DMS 273 (cell line): Measurements from ENCODE around the gene ADISSP.
"Not testable (repeated sequence)": the region's sequence is repeated elsewhere in the genome, so short reads cannot be mapped to it uniquely, and the experiment has no call there.

Experiments
- DNase-seq: peaks from one replicate; lab custom pipeline; 2025; ENCODE audit not compliant: unreplicated experiment; lab: John Stamatoyannopoulos, UW

ADISSP gene

DNA sequence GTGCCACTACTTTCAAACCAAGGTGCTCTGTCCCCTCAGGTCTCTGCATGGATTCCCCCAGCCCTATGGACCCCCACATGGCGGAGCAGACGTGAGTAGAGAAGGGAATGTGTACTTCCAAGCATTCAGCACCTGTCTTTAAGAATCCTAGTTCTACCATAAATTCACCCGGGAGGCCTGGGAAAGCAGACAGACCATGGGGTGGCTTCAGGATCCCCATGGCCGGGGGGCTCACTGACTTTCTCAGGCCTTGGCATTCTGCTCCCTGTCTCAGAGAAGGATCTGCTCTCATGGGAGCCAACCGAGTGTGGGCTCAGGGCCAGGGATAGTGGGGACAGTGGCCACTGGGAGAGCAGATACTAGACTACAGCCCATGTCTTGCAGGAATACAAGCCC lies 30.8 kb upstream of the ADISSP start:
- no peak for DNase-seq

DNA sequence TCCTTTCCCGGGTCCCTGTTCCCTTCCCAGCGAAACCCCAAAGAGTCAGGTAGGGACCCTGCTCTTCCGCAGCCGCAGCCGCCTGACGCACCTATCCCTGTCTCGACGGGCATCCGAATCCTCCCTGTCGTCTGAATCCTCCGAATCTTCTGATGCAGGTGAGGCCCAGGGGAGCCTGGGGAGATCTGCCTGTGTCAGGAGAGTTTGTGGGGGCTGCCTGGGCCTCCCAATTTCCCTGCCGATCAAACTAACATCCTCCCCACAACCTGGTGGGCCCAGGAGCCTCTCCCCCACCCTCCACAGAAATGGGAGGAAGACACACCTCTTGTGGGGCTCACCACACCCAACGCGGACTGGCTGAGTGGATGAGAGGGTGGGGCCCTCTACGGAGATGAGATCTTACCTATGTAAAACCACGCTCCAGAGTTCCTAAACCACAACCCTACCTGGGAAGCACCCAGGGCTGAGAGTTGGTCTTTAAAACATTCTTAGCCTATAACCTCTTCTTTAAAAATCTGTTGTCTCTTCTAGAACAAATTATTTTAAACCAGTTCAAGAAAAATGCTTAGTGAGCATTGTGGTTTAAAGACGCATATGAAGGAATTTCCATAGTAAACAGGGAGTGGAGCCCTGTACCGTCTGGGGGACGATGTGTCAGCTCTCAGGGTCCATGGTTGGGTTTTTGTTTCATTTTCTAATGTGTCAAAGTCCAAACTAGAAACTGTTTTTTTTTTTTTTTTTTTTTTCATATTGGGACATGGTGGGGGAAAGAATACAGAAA lies 30.2 kb upstream of the ADISSP start:
- no peak for DNase-seq

- DNase-seq = no peak
These were observed 29.6 kb upstream of the ADISSP start for GRCh38 chr20:3797226-3797545.

GRCh38 chr20:3796477-3797225 lies 29.1 kb upstream of the ADISSP start:
- DNase-seq = peak; percentile 57

DNA sequence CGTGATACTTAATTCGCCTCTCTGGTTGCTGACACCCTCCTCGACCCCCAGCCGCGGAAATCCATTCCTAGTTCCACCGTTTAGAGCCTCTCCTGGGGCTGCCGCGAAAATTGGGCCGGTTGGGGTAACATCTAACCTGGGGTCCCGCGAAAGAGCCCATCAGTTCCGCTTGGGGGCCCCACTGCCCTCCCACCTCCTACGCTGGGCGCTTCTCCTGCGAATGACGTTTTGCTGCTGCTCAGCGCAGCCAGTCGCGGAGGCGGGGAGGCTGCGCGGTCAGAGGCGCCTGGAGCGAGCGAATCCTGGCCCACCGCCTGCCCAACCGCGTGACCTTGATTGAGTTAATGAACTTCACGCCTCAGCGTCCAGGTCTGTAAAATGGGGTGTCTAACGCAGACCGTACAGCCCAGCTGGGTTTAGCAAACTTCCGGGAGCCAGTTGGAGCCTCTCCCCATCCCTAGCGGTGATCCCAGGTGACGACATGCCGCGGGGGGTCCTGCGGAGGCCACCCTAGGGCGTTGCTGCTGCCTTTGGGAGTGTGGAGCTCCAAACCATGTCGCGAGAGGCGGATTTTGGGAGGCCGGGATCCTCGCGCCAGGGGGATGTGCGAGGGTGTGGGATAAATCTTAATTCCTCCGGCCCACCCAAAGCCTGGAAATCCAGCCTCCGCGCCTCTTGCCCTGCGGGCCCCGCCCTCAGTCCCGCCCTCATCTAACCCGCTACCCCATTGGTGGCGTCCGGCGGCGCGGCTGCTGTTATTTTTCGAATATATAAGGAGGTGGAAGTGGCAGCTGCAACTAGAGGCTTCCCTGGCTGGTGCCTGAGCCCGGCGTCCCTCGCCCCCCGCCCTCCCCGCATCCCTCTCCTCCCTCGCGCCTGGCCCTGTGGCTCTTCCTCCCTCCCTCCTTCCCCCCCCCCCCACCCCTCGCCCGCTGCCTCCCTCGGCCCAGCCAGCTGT lies 28.2 kb upstream of the ADISSP start, which contains the start of gene CDC25B:
CDC25B (plus strand) TSS at position 800 of the 958 bp plus-strand sequence. CDS start 222 bp downstream, outside the sequence.
- DNase-seq = peak; percentile 98

- DNase-seq = no peak
These were observed 27.3 kb upstream of the ADISSP start for GRCh38 chr20:3794701-3795420.

GRCh38 chr20:3794168-3794567 lies 26.6 kb upstream of the ADISSP start:
- DNase-seq = not testable (repeated sequence)

- not testable (repeated sequence) for DNase-seq
These were observed 21.6 kb upstream of the ADISSP start for GRCh38 chr20:3789201-3789600.

- DNase-seq = peak; percentile 21
These were observed 21.2 kb upstream of the ADISSP start for GRCh38 chr20:3788685-3789155.

GRCh38 chr20:3787324-3788014 lies 19.9 kb upstream of the ADISSP start:
- DNase-seq = no peak

DNA sequence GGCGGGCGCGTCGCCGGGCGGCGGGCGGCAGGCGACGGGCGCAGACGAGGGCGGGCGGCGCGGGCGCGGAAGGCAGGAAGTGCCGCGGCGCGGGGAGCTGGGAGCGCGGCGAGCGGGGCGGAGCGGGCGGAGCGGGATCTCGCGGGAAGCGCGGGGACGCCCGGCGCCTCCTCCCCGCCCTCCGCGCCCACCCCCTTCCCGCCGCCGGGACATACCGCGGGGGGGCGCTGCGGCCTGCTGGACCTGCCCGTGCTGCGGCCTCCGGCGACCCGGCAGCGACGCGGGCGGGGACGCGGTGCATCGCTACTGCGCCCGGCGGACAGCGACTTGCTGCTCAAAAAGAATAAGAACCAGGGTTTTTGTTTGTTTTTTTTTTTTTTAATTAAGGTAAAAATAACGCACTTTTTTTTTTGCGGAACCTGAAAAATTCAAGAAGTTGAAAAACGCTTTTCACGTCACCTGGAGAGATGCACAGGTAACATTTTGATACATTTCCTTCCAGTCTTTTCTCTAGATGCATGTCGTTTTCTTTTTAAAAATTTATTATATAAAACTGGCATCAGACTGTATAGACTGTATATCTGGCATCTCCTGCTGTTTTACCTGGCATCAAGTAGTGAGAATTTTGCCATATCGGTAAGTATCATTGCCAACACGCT lies 19.2 kb upstream of the ADISSP start, which contains the start of gene CENPB:
CENPB (minus strand) TSS at position 76 of the 659 bp plus-strand sequence. CDS start 257 bp downstream, outside the sequence.
- peak; percentile 96 for DNase-seq

DNA sequence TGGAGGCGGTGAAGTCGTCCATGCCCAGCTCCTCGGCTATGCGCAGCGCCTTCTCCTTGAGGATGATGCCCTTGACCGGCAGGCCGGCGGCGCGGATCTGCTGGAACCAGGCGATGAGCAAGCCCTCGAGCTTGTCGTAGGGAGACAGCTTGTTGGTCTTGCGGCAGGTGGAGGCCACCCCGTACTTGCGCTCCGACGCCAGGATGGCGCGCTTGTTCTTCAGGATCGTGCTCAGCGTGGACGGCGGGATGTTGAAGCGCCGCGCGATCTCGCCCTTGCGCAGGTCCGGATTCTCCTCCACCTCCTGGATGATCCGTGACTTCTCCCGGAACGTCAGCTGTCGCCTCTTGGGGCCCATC lies 18.6 kb upstream of the ADISSP start:
- peak; percentile 80 for DNase-seq

GRCh38 chr20:3785240-3786125 lies 17.9 kb upstream of the ADISSP start:
- DNase-seq = no peak

DNA sequence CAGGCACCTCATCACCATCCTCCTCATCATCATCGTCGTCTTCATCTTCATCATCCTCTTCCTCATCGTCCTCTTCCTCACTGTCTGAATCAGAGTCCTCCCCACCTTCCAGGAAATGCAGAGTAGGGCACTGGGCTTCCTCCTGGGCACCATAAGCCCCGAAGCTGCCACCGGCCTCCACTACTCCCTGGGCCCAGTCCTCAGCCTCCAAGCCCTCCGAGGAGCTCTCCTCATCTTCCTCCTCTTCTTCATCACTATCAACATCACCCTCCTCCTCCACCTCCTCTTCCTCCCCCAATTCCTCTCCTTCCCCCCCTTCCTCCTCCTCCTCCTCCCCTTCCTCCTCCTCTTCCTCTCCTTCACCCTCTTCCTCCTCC lies 17.3 kb upstream of the ADISSP start:
- no peak for DNase-seq

GRCh38 chr20:3784216-3784853 lies 16.8 kb upstream of the ADISSP start:
- DNase-seq = no peak

- no peak for DNase-seq
These were observed 16.1 kb upstream of the ADISSP start for GRCh38 chr20:3783511-3784195.

GRCh38 chr20:3783068-3783489 lies 15.5 kb upstream of the ADISSP start:
- DNase-seq = no peak
